Astrocyte of the spinal cord (primary cell): ENCODE measurements around the gene TMEM54.

Experiments used
- DNase-seq: peaks from one replicate; pipeline ENCODE4 v3.0.0; 2011; ENCODE audit warnings: low read depth, low spot score
- H3K4me3 ChIP-seq: 2 replicates; pipeline ENCODE4 v1.5.1; 2011; ENCODE audit warnings: low read depth, mild to moderate bottlenecking, low read length, moderate library complexity
- CTCF ChIP-seq: IDR thresholded peaks from 2 replicates; pipeline ENCODE4 v1.5.1; 2012; ENCODE audit warnings: low read depth, mild to moderate bottlenecking, low read length, inconsistent platforms
- in situ Hi-C: cut with HindIII; loops from 2 replicates; pipeline ENCODE4 v1.10.0; 2017; ENCODE audit warnings: low sequenced_read_pairs

The TMEM54 gene

DNA sequence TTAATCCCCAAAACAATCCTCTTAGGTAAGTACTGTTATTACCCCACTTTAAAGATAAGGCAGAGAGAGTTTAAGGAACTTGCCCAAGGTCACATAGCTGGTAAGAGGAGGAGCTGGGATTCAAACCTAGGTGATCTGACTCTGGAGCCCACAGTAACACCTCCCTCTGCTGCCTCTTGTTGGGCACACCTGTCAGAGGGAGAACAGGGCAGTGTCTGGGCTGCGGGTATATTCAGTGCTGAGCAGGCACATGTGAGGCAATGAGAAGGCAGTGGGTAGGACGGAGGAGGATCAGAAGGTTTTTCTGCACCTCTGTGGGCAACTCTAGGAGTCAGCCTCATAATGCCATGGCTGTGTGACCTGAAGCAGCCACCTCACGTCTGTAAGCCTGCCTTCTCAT is 13.1 kb downstream of the TMEM54 start:
- TF ChIP-seq CTCF = no peak
- in situ Hi-C loops = no loop called here
- no peak for DNase-seq
- H3K4me3 ChIP-seq = no peak overlapping the region

GRCh38 chr1:32887623-32888022 is 13.6 kb downstream of the TMEM54 start:
- no peak for TF ChIP-seq CTCF
- no peak overlapping the region for H3K4me3 ChIP-seq
- in situ Hi-C loops = no loop called here
- no peak for DNase-seq

GRCh38 chr1:32886828-32887414 is 14.3 kb downstream of the TMEM54 start:
- TF ChIP-seq CTCF = no peak
- in situ Hi-C loops = no loop called here
- H3K4me3 ChIP-seq = no peak overlapping the region
- DNase-seq = no peak

DNA sequence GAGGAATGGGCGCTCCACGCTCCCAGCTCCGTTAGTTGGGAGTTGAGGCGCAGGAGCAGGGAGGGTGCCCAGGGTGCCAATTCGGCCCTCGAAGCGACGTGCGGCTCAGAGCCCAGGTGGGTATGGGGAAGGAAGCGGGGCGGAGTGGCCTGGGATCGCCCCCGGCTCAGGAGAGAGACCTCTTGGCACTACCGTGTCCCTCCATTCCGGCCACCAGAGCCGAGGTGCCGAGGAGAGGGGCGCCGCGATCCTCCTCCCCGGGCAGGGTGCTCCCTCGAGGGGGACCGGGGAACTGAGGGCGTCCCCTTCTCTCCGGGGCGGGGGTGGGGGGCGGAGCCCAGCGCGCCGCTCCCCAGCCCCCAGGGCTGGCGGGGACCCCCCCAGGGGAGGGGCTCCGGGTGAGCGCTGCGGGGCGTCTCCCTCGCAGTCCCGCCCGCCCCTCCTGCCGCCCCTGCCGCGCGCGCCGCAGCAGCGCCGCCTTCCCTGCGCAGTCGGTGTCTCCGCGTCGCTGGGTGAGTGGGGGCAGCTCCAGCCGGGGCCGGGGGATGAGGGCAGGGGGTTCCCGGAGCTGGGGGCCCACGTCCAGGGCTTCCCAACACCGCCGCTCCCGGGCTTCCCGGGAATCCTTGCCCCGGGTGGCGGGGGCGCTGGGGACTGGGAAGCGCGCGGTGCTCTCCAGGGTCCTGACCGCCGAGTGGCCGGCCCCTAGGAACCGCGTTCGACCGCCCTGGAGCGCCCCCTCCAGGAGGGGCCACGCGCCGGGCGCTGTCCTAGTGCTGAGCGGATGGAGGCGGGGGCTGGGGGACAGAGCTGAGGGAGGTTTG is 15.0 kb downstream of the TMEM54 start, which contains the start of gene HPCA:
Gene HPCA (plus strand): TSS at position 488 of the 824 bp plus-strand sequence. CDS start 2,408 bp downstream, outside the sequence.
- in situ Hi-C loops = no loop called here
- peak; percentile 76 for TF ChIP-seq CTCF
- peak; percentile 44 for DNase-seq

DNA sequence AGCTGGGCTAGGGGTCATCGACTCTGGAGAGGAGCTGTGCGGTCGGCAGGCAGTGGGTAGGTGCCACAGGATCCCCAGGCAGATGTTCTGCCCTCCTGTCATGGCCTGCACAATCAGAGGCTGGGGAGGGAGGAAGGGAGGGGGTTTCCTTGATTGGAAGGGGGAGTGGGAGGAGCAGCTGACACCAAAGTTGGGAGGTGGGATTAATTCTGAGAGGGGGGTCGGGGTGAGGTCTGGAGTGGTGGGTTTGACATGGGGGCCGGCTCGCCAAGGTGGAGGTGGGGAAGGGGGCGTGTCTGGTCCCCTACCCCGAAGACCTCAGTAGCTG is 15.5 kb downstream of the TMEM54 start:
- H3K4me3 ChIP-seq = no peak overlapping the region
- DNase-seq = no peak
- in situ Hi-C loops = no loop called here
- TF ChIP-seq CTCF = no peak

More for the DNA sequence above, 15.0 kb downstream of the TMEM54 start, which contains the start of gene HPCA:
- H3K4me3 ChIP-seq = no peak within 1 kb of the TSS

DNA sequence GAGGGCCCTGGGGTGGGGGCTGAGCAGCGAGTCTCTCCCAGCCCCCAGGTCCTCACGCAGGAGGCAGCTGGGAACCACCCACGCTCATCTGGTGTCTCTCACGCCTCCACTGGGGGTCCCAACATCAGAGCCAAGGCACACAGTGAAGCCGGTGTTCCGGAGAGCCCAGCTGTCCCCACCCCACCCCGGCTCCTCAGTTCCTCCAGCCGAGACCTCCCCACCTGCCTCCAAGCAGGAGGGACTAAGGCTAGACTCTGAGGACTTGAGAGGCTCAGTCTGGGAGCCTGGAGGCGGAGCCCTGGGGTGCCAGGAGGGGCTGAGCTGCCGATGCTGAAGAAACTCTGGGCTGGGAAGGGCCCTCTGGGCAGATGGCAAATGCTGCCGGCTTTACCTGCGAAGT is 16.5 kb downstream of the TMEM54 start:
- in situ Hi-C loops = no loop called here
- no peak for TF ChIP-seq CTCF

More for the DNA sequence above, 16.5 kb downstream of the TMEM54 start:
- H3K4me3 ChIP-seq = no peak overlapping the region
- DNase-seq = no peak
